HCT116 (cell line): ENCODE results near the gene EVC. TPM values are rescaled to one million over a fixed set of nuclear protein-coding genes. Genes with fewer than 3 reads are reported as not detected.

Experiments
- ATAC-seq: fragments of 200-7000 bp; cut with Tn5 transposase; 2 replicates; pipeline ENCODE4 v1.9.1; 2020; ENCODE audit warnings: mild to moderate bottlenecking, moderate library complexity
- BruUV-seq: library from RNA; stranded (reverse); fragments of 400-500 nt; replicated peaks from 2 replicates; lab custom pipeline; 2021; lab: Mats Ljungman, UMichigan
- CTCF ChIA-PET: fragments of 300-600 bp; sonication (Branson Sonifier 250); formaldehyde crosslinking; loops from one replicate; lab custom pipeline; 2021; ENCODE audit warnings: antibody characterized with exemption; lab: Charles Lee
- POLR2A ChIA-PET: fragments of 300-600, 350-600 bp; sonication (Branson Sonifier 250); formaldehyde crosslinking; loops from one replicate; lab custom pipeline; 2021; ENCODE audit warnings: antibody characterized with exemption; lab: Charles Lee
- RAD21 ChIA-PET, 2 experiments: fragments of 300-600 bp; sonication (Branson Sonifier 250); formaldehyde crosslinking; loops; one replicate each; lab custom pipeline; 2023; ENCODE audit warnings: low total read pairs in 2 of 2; ENCODE audit not compliant: uncharacterized antibody in 2 of 2, unreplicated experiment in 2 of 2, low non-redundant PET in 1 of 2; lab: Charles Lee
- DNase-seq: peaks from one replicate; pipeline ENCODE4 v3.0.0-alpha.2; 2010; ENCODE audit warnings: low read depth, low spot score
- H2AFZ ChIP-seq: fragments of 200-600 bp; shearing (Covaris generic), sonication (generic); 2 replicates; pipeline ENCODE4 v1.6.1; 2017; ENCODE audit warnings: low read depth, mixed run types, mixed read lengths, antibody characterized with exemption, low read length; ENCODE audit not compliant: poor library complexity, severe bottlenecking
- H3K27ac ChIP-seq: 2 replicates; pipeline ENCODE4 v1.5.1; 2012; ENCODE audit warnings: low read depth, low read length
- H3K27me3 ChIP-seq: fragments of 200-600 bp; sonication (generic); 2 replicates; pipeline ENCODE4 v1.6.1; 2016; ENCODE audit warnings: mixed run types, low read length, mixed read lengths; ENCODE audit not compliant: insufficient read depth
- H3K36me3 ChIP-seq, 2 experiments: fragments of 200-500 bp in 1 of 2; fragments of 200-600 bp in 1 of 2; sonication (Bioruptor generic) in 1 of 2; sonication (generic) in 1 of 2; 2 replicates each; pipeline versions ENCODE4 v1.5.1 to v1.6.1; 2014 to 2016; ENCODE audit warnings: low read length in 2 of 2, inconsistent platforms in 1 of 2, mixed read lengths in 1 of 2, mixed run types in 1 of 2; ENCODE audit not compliant: insufficient read depth in 2 of 2, control insufficient read depth in 1 of 2
- H3K4me1 ChIP-seq, 2 experiments: fragments of 200-600 bp in 1 of 2; sonication (generic) in 1 of 2; 2 replicates each; pipeline versions ENCODE4 v1.5.1 to v1.6.1; 2012 to 2017; ENCODE audit warnings: low read length in 2 of 2, inconsistent platforms in 1 of 2, mild to moderate bottlenecking in 1 of 2, mixed read lengths in 1 of 2, mixed run types in 1 of 2, moderate library complexity in 1 of 2; ENCODE audit not compliant: insufficient read depth in 2 of 2, control insufficient read depth in 1 of 2
- H3K4me2 ChIP-seq: fragments of 200-600 bp; sonication (generic); 2 replicates; pipeline ENCODE4 v1.6.1; 2017; ENCODE audit warnings: mixed run types, low read length, mixed read lengths
- H3K4me3 ChIP-seq, 2 experiments: fragments of 200-600 bp in 1 of 2; sonication (generic) in 1 of 2; replicated peaks in 1 of 2; 2 replicates each; pipeline ENCODE4 v1.5.1; 2011 to 2016; ENCODE audit warnings: low read length in 2 of 2, control low read depth in 1 of 2, low read depth in 1 of 2, mild to moderate bottlenecking in 1 of 2, mixed read lengths in 1 of 2, mixed run types in 1 of 2
- H3K79me2 ChIP-seq: fragments of 200-600 bp; sonication (generic); 2 replicates; pipeline ENCODE4 v1.6.1; 2017; ENCODE audit warnings: mild to moderate bottlenecking, mixed run types, low read length, moderate library complexity, mixed read lengths; ENCODE audit not compliant: insufficient read depth
- H3K9ac ChIP-seq: fragments of 200-600 bp; sonication (generic); 2 replicates; pipeline ENCODE4 v1.6.1; 2016; ENCODE audit warnings: low read length, mixed read lengths
- H3K9me2 ChIP-seq: fragments of 200-600 bp; sonication (generic), shearing (Covaris generic); 2 replicates; pipeline ENCODE4 v1.6.1; 2017; ENCODE audit warnings: mixed run types, mild to moderate bottlenecking, moderate library complexity; ENCODE audit not compliant: insufficient read depth
- H3K9me3 ChIP-seq, 2 experiments: fragments of 200-500 bp in 1 of 2; fragments of 200-600 bp in 1 of 2; sonication (Bioruptor generic) in 1 of 2; sonication (generic) in 1 of 2; 2 replicates each; pipeline ENCODE4 v1.6.1; 2014 to 2017; ENCODE audit warnings: low read length in 2 of 2, mixed read lengths in 2 of 2, inconsistent platforms in 1 of 2, low read depth in 1 of 2, mild to moderate bottlenecking in 1 of 2, mixed run types in 1 of 2, moderate library complexity in 1 of 2; ENCODE audit not compliant: control insufficient read depth in 1 of 2, insufficient read depth in 1 of 2
- H4K20me1 ChIP-seq: fragments of 200-600 bp; sonication (generic), shearing (Covaris generic); 2 replicates; pipeline ENCODE4 v1.6.1; 2017; ENCODE audit warnings: mixed run types, mild to moderate bottlenecking, moderate library complexity; ENCODE audit not compliant: insufficient read depth
- EZH2 ChIP-seq: fragments of 200-600 bp; sonication (generic); IDR thresholded peaks from 2 replicates; pipeline ENCODE4 v1.6.1; 2017; ENCODE audit warnings: antibody characterized with exemption, mixed run types
- JUND ChIP-seq: IDR thresholded peaks from 2 replicates; pipeline ENCODE4 v1.6.1; 2012
- POLR2AphosphoS5 ChIP-seq: IDR thresholded peaks from 2 replicates; pipeline ENCODE4 v1.6.1; 2011; ENCODE audit warnings: mild to moderate bottlenecking, low read depth, low read length, moderate library complexity
- REST ChIP-seq: IDR thresholded peaks from 2 replicates; pipeline ENCODE4 v1.6.1; 2012; ENCODE audit warnings: low read depth
- SIN3A ChIP-seq: IDR thresholded peaks from 2 replicates; pipeline ENCODE4 v1.6.1; 2012; ENCODE audit warnings: low read depth
- SP1 ChIP-seq: IDR thresholded peaks from 2 replicates; pipeline ENCODE4 v1.6.1; 2012; ENCODE audit warnings: low read depth
- SRF ChIP-seq: IDR thresholded peaks from 2 replicates; pipeline ENCODE4 v1.6.1; 2012; ENCODE audit warnings: low read depth
- ZFX ChIP-seq: fragments of 450-650 bp; IDR thresholded peaks from 2 replicates; pipeline ENCODE4 v1.6.1; 2017
- intact Hi-C: fragments of 100-400 bp; cut with micrococcal nuclease; formaldehyde crosslinking; loops from 2 replicates; pipeline ENCODE4 v1.10.0; 2022
- total RNA-seq: library from RNA; stranded (reverse); gene quantifications from one replicate; pipeline ENCODE4 v1.2.1, GENCODE V29; 2021; ENCODE audit not compliant: unreplicated experiment

The EVC gene
- total RNA-seq, 1 experiment from 2014 or later, result 0.15 TPM

- ATAC-seq (no peak), DNase-seq (no peak)
- BruUV-seq, result no TSS peak
- H2AFZ ChIP-seq, result no peak overlapping the region
- H3K27ac ChIP-seq, result no peak overlapping the region
- no peak overlapping the region for H3K9ac ChIP-seq
- H3K4me1 ChIP-seq, result peaks cover 10 to 42% of the 10 kb centered on the region in 2 experiments
- ChIA-PET RAD21 (no interaction called here), CTCF (no interaction called here), POLR2A (no interaction called here)
- H3K27me3 ChIP-seq, result no peaks in the 10 kb centered on the region
- TF ChIP-seq JUND, result no peak
- TF ChIP-seq REST, result no peak
- TF ChIP-seq SIN3A, result no peak
- no peak for TF ChIP-seq ZFX
- TF ChIP-seq EZH2, result no peak
- no peak for TF ChIP-seq POLR2AphosphoS5
- no peak for TF ChIP-seq SRF
- no peak for TF ChIP-seq SP1
- H3K9me2 ChIP-seq, result no peaks in the 10 kb centered on the region
- no peaks in the 10 kb centered on the region for H3K79me2 ChIP-seq
- intact Hi-C loops, result no loop called here
- no peaks in the 10 kb centered on the region for H3K9me3 ChIP-seq
- H4K20me1 ChIP-seq, result no peaks in the 10 kb centered on the region
- no peak overlapping the region for H3K4me2 ChIP-seq
- no peak overlapping the region for H3K4me3 ChIP-seq
- no peaks in the 10 kb centered on the region for H3K36me3 ChIP-seq
These were observed 39.3 kb downstream of the EVC start for GRCh38 chr4:5750052-5750945.
